ENCODE measurements around the gene CDKN1C. TPM values are rescaled to one million over a fixed set of nuclear protein-coding genes. Genes with fewer than 3 reads are reported as not detected.

The CDKN1C gene
- total and polyA plus RNA-seq, 2 of the 8 experiments (the other 6 are each of a cell fraction or from before 2014, with no cell fraction given): 12.8 to 14.1 TPM

DNA sequence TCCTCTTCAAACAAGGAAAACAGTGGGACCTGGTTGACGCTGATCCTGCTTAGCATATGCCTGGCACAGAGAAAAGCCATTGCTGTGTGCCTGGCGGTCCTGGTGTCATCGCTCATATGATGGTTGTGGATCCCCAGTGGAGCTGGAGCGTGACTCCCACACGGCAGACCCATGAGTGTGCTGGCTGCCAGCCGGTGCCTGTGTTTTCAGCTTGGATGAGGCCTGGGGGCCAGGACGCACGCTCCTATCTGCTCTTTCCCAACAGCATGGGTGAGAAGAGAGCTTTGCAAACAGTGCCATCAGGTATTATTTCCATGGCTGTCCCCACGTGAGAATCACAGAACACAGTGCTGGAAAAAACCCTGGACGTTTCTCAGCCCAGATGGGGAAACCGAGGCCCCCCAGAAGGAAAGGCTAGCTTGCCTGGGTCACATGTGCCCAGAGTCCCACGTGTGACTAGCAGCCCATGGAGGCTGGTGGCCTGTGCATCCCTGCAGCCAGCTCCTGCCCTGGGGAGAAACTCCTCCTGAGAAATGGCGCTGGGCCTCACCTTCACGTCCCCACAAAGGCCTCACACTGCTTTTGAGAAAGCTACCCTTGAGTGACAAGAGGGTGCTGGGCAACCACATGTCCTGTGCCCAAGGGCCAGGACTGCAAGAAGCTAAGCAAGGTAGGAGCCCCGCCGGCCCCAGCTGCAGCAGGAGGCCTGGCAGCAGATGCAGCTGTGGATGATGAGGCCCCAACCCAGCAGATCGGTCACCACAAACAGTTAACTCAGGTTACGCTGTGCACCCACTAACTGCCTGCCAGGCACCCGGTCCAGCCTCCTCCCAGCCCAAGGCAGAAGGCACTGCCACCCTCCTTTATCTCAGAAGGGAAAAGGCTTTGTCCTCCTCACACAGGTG lies 4.2 kb downstream of the CDKN1C start (continued):
- TF ChIP-seq, protein P1, sequence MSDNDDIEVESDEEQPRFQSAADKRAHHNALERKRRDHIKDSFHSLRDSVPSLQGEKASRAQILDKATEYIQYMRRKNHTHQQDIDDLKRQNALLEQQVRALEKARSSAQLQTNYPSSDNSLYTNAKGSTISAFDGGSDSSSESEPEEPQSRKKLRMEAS (IDR thresholded peaks at IDR 0.05): no peak
- TF ChIP-seq RNF2 (IDR thresholded peaks at IDR 0.05; ENCODE audit: borderline replicate concordance, low read depth, low read length, missing control alignments, poor library complexity, severe bottlenecking) (no peak), KDM1A (IDR thresholded peaks at IDR 0.05; ENCODE audit: borderline replicate concordance, low read length) (no peak), FOSL1 (IDR thresholded peaks at IDR 0.05; ENCODE audit: insufficient read depth, low read depth, low read length) (no peak), TAF1 (IDR thresholded peaks at IDR 0.05; ENCODE audit: low read depth, low read length) (no peak), EZH2 (IDR thresholded peaks at IDR 0.05; ENCODE audit: low read depth, low read length, severe bottlenecking) (no peak), MAFK (IDR thresholded peaks at IDR 0.05; ENCODE audit: low read depth, low read length) (no peak)

All from H1 (cell line).